Keratinocyte (primary cell): ENCODE data around the gene SLIT3.

Experiments used
- EZH2 ChIP-seq: IDR thresholded peaks from one replicate; pipeline ENCODE4 v1.6.1; 2012; ENCODE audit warnings: inconsistent platforms, mild to moderate bottlenecking, low read length, moderate library complexity
- TF ChIP-seq, protein P1 (sequence below), 3 experiments: IDR thresholded peaks in 1 of 3; conservative IDR thresholded peaks in 1 of 3; optimal IDR thresholded peaks in 1 of 3; 2 replicates in 2 of 3; 3 replicates in 1 of 3; pipeline versions ENCODE3 to v1.5.1; 2011; ENCODE audit warnings: low read length in 3 of 3, mild to moderate bottlenecking in 3 of 3, moderate library complexity in 2 of 3, control low read depth in 1 of 3, inconsistent platforms in 1 of 3; ENCODE audit not compliant: insufficient read depth in 2 of 3; ENCODE audit errors: extremely low read depth in 1 of 3

DNA sequence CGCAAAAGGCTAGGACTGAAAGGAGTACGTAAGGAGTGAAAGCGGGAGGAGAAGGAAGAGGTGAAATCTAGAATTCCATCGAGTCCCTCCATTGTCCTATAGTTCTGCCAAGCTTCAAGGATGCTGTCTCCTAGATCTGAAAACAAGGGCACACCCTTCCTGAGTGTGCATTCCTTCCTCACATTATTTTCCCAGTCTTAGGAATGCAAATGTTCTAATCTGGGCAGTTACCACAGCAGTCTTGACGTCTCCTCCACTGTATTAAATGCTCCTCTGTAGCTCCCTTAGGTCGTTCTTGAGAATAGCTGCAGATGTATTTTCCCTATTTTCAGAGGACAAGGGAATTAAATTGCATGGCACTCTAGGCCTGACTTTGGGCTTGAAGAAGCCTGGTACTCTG, 127.6 kb downstream of the SLIT3 start:
- TF ChIP-seq, protein P1, sequence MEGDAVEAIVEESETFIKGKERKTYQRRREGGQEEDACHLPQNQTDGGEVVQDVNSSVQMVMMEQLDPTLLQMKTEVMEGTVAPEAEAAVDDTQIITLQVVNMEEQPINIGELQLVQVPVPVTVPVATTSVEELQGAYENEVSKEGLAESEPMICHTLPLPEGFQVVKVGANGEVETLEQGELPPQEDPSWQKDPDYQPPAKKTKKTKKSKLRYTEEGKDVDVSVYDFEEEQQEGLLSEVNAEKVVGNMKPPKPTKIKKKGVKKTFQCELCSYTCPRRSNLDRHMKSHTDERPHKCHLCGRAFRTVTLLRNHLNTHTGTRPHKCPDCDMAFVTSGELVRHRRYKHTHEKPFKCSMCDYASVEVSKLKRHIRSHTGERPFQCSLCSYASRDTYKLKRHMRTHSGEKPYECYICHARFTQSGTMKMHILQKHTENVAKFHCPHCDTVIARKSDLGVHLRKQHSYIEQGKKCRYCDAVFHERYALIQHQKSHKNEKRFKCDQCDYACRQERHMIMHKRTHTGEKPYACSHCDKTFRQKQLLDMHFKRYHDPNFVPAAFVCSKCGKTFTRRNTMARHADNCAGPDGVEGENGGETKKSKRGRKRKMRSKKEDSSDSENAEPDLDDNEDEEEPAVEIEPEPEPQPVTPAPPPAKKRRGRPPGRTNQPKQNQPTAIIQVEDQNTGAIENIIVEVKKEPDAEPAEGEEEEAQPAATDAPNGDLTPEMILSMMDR (optimal IDR thresholded peaks at IDR 0.05 in 1 of 3, IDR thresholded peaks at IDR 0.05 in 1 of 3, conservative IDR thresholded peaks at IDR 0.05 in 1 of 3; ENCODE audit: extremely low read depth in 1 of 3, insufficient read depth in 2 of 3, low read length in 3 of 3) = no peak
- no peak for TF ChIP-seq EZH2
